IMR-90 (cell line): ENCODE results near the gene HRAS. TPM values are rescaled to one million over a fixed set of nuclear protein-coding genes. Genes with fewer than 3 reads are reported as not detected.

ENCODE experiments used
- ATAC-seq: fragments of 200-7000 bp; cut with Tn5 transposase; 2 replicates; pipeline ENCODE4 v1.9.1; 2020; ENCODE audit warnings: low read depth, mild to moderate bottlenecking, moderate library complexity
- BruUV-seq: library from RNA; stranded (reverse); fragments of 400-500 nt; replicated peaks from 2 replicates; lab custom pipeline; 2021; lab: Mats Ljungman, UMichigan
- CTCF ChIA-PET: fragments of 300-600 bp; formaldehyde crosslinking; extraction: SDS; loops from one replicate; lab custom pipeline; 2021; ENCODE audit warnings: antibody characterized with exemption; lab: Yijun Ruan, JAX
- POLR2A ChIA-PET: fragments of 300-600 bp; sonication (Branson Sonifier 250); formaldehyde crosslinking; loops from one replicate; lab custom pipeline; 2022; ENCODE audit warnings: antibody characterized with exemption; ENCODE audit not compliant: unreplicated experiment; lab: Charles Lee
- DNase-seq: peaks from one replicate; pipeline ENCODE4 v3.0.0; 2013
- H2AFZ ChIP-seq: replicated peaks from 2 replicates; pipeline ENCODE3; 2013; ENCODE audit warnings: low read length, mild to moderate bottlenecking; ENCODE audit not compliant: poor library complexity
- H2AK5ac ChIP-seq: 2 replicates; pipeline ENCODE4 v1.6.1; 2013; ENCODE audit warnings: low read depth, low read length, inconsistent platforms
- H2AK9ac ChIP-seq: replicated peaks from 2 replicates; pipeline ENCODE3; 2013; ENCODE audit warnings: mild to moderate bottlenecking, low read depth, low read length, moderate library complexity; ENCODE audit not compliant: poor library complexity
- H2BK120ac ChIP-seq: 2 replicates; pipeline ENCODE4 v1.6.1; 2013; ENCODE audit warnings: low read depth, low read length, inconsistent platforms
- H2BK15ac ChIP-seq: 3 replicates; pipeline ENCODE4 v1.6.1; 2013; ENCODE audit warnings: low read depth, low read length, inconsistent platforms
- H2BK20ac ChIP-seq: 2 replicates; pipeline ENCODE4 v1.6.1; 2013; ENCODE audit warnings: low read depth, mild to moderate bottlenecking, inconsistent platforms, low read length, moderate library complexity
- H2BK5ac ChIP-seq: 2 replicates; pipeline ENCODE4 v1.6.1; 2013; ENCODE audit warnings: mild to moderate bottlenecking, low read depth, low read length, inconsistent platforms; ENCODE audit not compliant: poor library complexity, severe bottlenecking
- H3K14ac ChIP-seq: replicated peaks from 2 replicates; pipeline ENCODE4 v1.6.1; 2013; ENCODE audit warnings: low read depth, low read length, inconsistent platforms
- H3K18ac ChIP-seq: 2 replicates; pipeline ENCODE4 v1.6.1; 2013; ENCODE audit warnings: low read depth, low read length, control low read depth
- H3K23ac ChIP-seq: 2 replicates; pipeline ENCODE4 v1.6.1; 2013; ENCODE audit warnings: low read depth, low read length, inconsistent platforms
- H3K27ac ChIP-seq: 2 replicates; pipeline ENCODE4 v1.5.1; 2013; ENCODE audit warnings: mild to moderate bottlenecking, control low read depth, low read length; ENCODE audit not compliant: insufficient read depth
- H3K27me3 ChIP-seq: 2 replicates; pipeline ENCODE4 v1.6.1; 2013; ENCODE audit warnings: low read length; ENCODE audit not compliant: control insufficient read depth, insufficient read depth
- H3K36me3 ChIP-seq: 2 replicates; pipeline ENCODE4 v1.6.1; 2013; ENCODE audit warnings: low read length, mixed read lengths; ENCODE audit not compliant: control insufficient read depth, insufficient read depth
- H3K4ac ChIP-seq: 2 replicates; pipeline ENCODE4 v1.6.1; 2013; ENCODE audit warnings: low read depth, low read length, inconsistent platforms
- H3K4me1 ChIP-seq: 2 replicates; pipeline ENCODE4 v1.6.1; 2013; ENCODE audit warnings: low read length, mixed read lengths; ENCODE audit not compliant: control insufficient read depth, insufficient read depth
- H3K4me2 ChIP-seq: 2 replicates; pipeline ENCODE4 v1.6.1; 2013; ENCODE audit warnings: low read depth, mild to moderate bottlenecking, control low read depth, low read length, moderate library complexity
- H3K4me3 ChIP-seq: 2 replicates; pipeline ENCODE4 v1.5.1; 2013; ENCODE audit warnings: low read depth, mild to moderate bottlenecking, control low read depth, low read length, moderate library complexity; ENCODE audit not compliant: insufficient read depth
- H3K56ac ChIP-seq: 2 replicates; pipeline ENCODE4 v1.6.1; 2013; ENCODE audit warnings: low read length, inconsistent platforms; ENCODE audit not compliant: insufficient read depth; ENCODE audit errors: extremely low read depth
- H3K79me1 ChIP-seq, 2 experiments: 2 replicates each; pipeline ENCODE4 v1.6.1; 2013; ENCODE audit warnings: low read length in 2 of 2, inconsistent platforms in 1 of 2, low read depth in 1 of 2
- H3K9ac ChIP-seq: 2 replicates; pipeline ENCODE4 v1.6.1; 2013; ENCODE audit warnings: low read depth, low read length, control low read depth
- H3K9me1 ChIP-seq: 2 replicates; pipeline ENCODE4 v1.6.1; 2013; ENCODE audit warnings: low read length, inconsistent platforms; ENCODE audit not compliant: insufficient read depth
- H3K9me3 ChIP-seq: 2 replicates; pipeline ENCODE4 v1.6.1; 2013; ENCODE audit warnings: low read length; ENCODE audit not compliant: control insufficient read depth, insufficient read depth
- H4K20me1 ChIP-seq: 2 replicates; pipeline ENCODE4 v1.6.1; 2013; ENCODE audit warnings: low read length, inconsistent platforms; ENCODE audit not compliant: insufficient read depth
- H4K5ac ChIP-seq: 2 replicates; pipeline ENCODE4 v1.6.1; 2013; ENCODE audit warnings: mild to moderate bottlenecking, low read depth, low read length, control low read depth
- H4K8ac ChIP-seq, 2 experiments: 2 replicates each; pipeline ENCODE4 v1.6.1; 2013; ENCODE audit warnings: low read depth in 2 of 2, low read length in 2 of 2, control low read depth in 1 of 2, inconsistent platforms in 1 of 2
- H4K91ac ChIP-seq: 2 replicates; pipeline ENCODE4 v1.6.1; 2013; ENCODE audit warnings: low read depth, low read length, inconsistent platforms; ENCODE audit not compliant: insufficient read depth
- CTCF ChIP-seq: conservative IDR thresholded peaks from 2 replicates; pipeline ENCODE4 v1.5.1; 2012; ENCODE audit warnings: mild to moderate bottlenecking, low read depth, low read length, improper control_type of control experiment
- ELK1 ChIP-seq: fragments of 150-350 bp; IDR thresholded peaks from 2 replicates; pipeline ENCODE4 v1.6.1; 2016; ENCODE audit warnings: low read depth, mild to moderate bottlenecking, low read length, moderate library complexity, borderline replicate concordance
- FOS ChIP-seq: fragments of 150-350 bp; IDR thresholded peaks from 2 replicates; pipeline ENCODE4 v1.6.1; 2016; ENCODE audit warnings: low read depth, low read length
- MAFK ChIP-seq: IDR thresholded peaks from 2 replicates; pipeline ENCODE4 v1.6.1; 2012; ENCODE audit warnings: low read depth, low read length, improper control_type of control experiment
- MXI1 ChIP-seq: IDR thresholded peaks from 2 replicates; pipeline ENCODE4 v1.6.1; 2012; ENCODE audit warnings: low read depth, mild to moderate bottlenecking, low read length, moderate library complexity, borderline replicate concordance
- NFE2L2 ChIP-seq: fragments of 150-350 bp; IDR thresholded peaks from 2 replicates; pipeline ENCODE4 v1.6.1; 2016; ENCODE audit warnings: low read depth, mild to moderate bottlenecking, low read length
- RAD21 ChIP-seq: IDR thresholded peaks from 2 replicates; pipeline ENCODE4 v1.6.1; 2012; ENCODE audit warnings: low read length, improper control_type of control experiment
- RCOR1 ChIP-seq: IDR thresholded peaks from 2 replicates; pipeline ENCODE4 v1.6.1; 2012; ENCODE audit warnings: mild to moderate bottlenecking, low read length, improper control_type of control experiment; ENCODE audit not compliant: insufficient replicate concordance
- SMC3 ChIP-seq: fragments of 150-350 bp; IDR thresholded peaks from 2 replicates; pipeline ENCODE4 v1.6.1; 2016; ENCODE audit warnings: low read depth, mild to moderate bottlenecking, antibody characterized with exemption, low read length, moderate library complexity
- WGBS, 2 experiments: methylation state at CpG; one replicate each; pipeline versions ENCODE4 v1.1.5 to v1.1.7; 2013; ENCODE audit warnings: missing lambda C conversion rate in 2 of 2; ENCODE audit not compliant: insufficient read length in 1 of 2; ENCODE audit errors: extremely low coverage in 2 of 2; 5-methylcytosine and 5-hydroxymethylcytosine counted together
- dilution Hi-C: fragments of 300-500 bp; cut with HindIII; formaldehyde crosslinking; loops from one replicate; pipeline ENCODE4 v1.14.3; 2018; ENCODE audit warnings: low sequenced_read_pairs; ENCODE audit not compliant: unreplicated experiment
- in situ Hi-C: fragments of 300-500 bp; cut with MboI; formaldehyde crosslinking; loops from 3 replicates; pipeline ENCODE4 v1.14.3; 2019; ENCODE audit warnings: low sequenced_read_pairs, inconsistent platforms, mixed read lengths
- intact Hi-C: fragments of 100-400 bp; cut with micrococcal nuclease; formaldehyde crosslinking; loops from 2 replicates; pipeline ENCODE4 v1.10.0; 2022
- polyA plus RNA-seq, 3 experiments: library from polyadenylated mRNA; depleted of rRNA; stranded (reverse); fragments of >200 nt; gene quantifications; 2 replicates each; pipeline ENCODE4 v1.2.3, GENCODE V29; 2012; ENCODE audit warnings: low replicate concordance in 1 of 3
- total RNA-seq: library from RNA; depleted of rRNA; stranded (reverse); fragments of >200 nt; gene quantifications from 2 replicates; pipeline ENCODE4 v1.2.3, GENCODE V29; 2012

The HRAS gene
- total and polyA plus RNA-seq, 2 of the 4 experiments (the other 2 are of a cell fraction) = 108 to 123 TPM

- H3K23ac ChIP-seq = no peak overlapping the region
- no peak overlapping the region; the same call in 1 of the 2 replicates for H4K5ac ChIP-seq
- 0 out of 2 replicates have a peak overlapping the region, but pooled peaks have one; percentile 1 for H3K56ac ChIP-seq
- no peaks in the 10 kb centered on the region for H3K9me3 ChIP-seq
- in situ Hi-C loops (no loop called here), dilution Hi-C loops (no loop called here), intact Hi-C loops (no loop called here)
- no peak overlapping the region for H2BK15ac ChIP-seq
- no peak overlapping the region for H3K27ac ChIP-seq
- no peak overlapping the region for H2BK120ac ChIP-seq
- no peak overlapping the region for H3K18ac ChIP-seq
- no peak overlapping the region for H2AK9ac ChIP-seq
- H2BK5ac ChIP-seq = no peak overlapping the region
- peaks cover 21% of the 10 kb centered on the region for H3K4me1 ChIP-seq
- peaks cover 14% of the 10 kb centered on the region for H3K36me3 ChIP-seq
- no peak overlapping the region for H2BK20ac ChIP-seq
- H4K91ac ChIP-seq = no peak overlapping the region
- BruUV-seq = no TSS peak
- no peak overlapping the region for H3K4me3 ChIP-seq
- ChIA-PET CTCF (interaction anchor here (1.3 kb wide), 1 partner anchor 9 kb away, joined by 3 read pairs; no protein-coding TSS in a partner anchor), POLR2A (no interaction called here)
- WGBS, 2 experiments = no CpG with 5 or more reads among the region's 12 CpGs
- H3K4me2 ChIP-seq = no peak overlapping the region
- H3K27me3 ChIP-seq = peaks cover 1% of the 10 kb centered on the region; the same call in 1 of the 2 replicates
- H3K9me1 ChIP-seq = peaks cover 5% of the 10 kb centered on the region; the same call in 1 of the 2 replicates
- no peak overlapping the region for H3K9ac ChIP-seq
- no peak overlapping the region for H3K4ac ChIP-seq
- DNase-seq (no peak), ATAC-seq (no peak)
- 0 out of 4 replicates have a peak overlapping the region, but pooled peaks of 1 of the 2 experiments have one; percentile 49 for H4K8ac ChIP-seq
- peak overlapping the region; percentile 23 for H2AFZ ChIP-seq
- no peak overlapping the region for H2AK5ac ChIP-seq
- TF ChIP-seq SMC3 (no peak), RCOR1 (no peak), RAD21 (no peak), ELK1 (no peak), CTCF (no peak), MXI1 (no peak), FOS (no peak), MAFK (no peak), NFE2L2 (no peak)
- H4K20me1 ChIP-seq = peaks cover 29% of the 10 kb centered on the region
- H3K14ac ChIP-seq = no peak overlapping the region
- H3K79me1 ChIP-seq = peaks cover 28 to 42% of the 10 kb centered on the region in 2 experiments; a peak in 3 of 4 replicates
These were observed 28.6 kb upstream of the HRAS start for GRCh38 chr11:563812-564578.
